GM19035 (cell line): ENCODE results near the gene TMEM253.
A peak's percentile ranks its signal among the peaks of the same experiment; 100 is the strongest.

ENCODE experiments used
- ATAC-seq: cut with Tn5 transposase; IDR thresholded peaks from one replicate; pipeline ENCODE4 v1.9.1; 2021; ENCODE audit not compliant: unreplicated experiment

Gene TMEM253

DNA sequence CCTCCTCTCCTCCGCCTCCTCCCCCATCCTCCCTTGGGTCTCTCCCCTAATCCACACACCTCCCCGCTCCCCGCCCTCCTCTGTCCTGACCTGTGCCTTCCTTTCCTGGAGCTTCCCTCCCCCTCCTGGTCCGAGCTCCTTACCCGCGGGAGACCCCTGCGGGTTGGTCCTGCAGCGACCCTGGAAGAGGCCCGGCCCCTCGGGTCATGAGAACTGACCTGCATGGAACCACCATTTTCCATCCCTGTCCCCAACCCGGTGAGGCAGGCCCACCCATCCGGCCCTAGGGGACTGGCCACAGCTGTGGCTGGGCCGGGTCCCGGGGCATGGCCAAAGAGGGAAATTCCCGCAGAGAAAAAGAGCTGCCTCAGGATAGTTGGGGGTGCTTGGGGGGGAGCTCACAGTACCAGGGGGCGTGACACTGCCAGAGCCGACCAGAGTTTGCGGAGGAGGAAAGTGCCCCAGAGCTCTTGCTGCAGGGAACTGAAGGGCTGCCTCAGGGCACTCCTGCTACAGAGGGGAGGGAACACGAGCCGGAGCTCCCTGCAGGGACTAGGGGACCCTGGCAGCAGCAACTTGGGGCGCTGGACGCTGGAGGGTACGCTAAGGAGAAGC is 30.1 kb upstream of the TMEM253 start:
- ATAC-seq, result peak; percentile 23

DNA sequence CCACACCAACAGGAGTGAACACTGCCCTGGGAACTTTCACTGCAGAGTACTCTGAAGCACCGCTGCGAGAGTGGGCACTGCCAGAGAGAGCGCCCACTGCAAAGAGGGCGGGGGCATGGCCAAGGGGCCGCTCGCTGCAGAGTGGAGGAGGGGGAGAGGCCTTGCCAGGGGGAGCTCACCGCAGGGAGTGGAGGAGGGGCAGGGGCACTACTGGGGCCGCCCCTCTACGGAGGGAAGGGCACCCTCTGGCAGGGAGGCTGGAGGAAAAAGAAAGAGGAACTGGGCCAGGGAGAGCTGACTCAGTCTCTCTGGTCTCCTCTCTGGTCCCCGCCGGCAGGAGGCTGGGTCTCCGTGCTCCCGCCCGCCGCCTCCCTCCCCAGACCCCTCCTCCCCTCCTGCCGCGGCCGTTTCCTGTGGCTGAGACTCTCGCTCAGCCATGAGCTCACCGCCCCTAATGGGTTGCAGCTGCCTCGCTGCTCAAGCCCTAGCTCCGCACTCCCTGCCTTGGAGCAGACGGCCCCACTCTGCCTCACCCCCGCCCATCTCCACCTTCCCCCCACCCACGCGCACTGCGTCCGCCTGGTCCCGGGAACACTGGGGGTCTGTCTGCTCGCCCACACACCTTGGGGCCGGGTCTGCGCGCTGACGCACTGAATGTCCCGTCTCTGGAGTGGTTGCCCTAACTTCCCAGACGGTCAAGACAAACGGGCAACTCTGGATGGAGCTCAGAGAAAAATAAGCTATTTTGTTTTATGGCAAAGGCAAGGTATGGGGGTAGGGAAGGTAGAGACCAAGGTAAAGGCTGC is 29.4 kb upstream of the TMEM253 start:
- ATAC-seq, result peak; percentile 58

DNA sequence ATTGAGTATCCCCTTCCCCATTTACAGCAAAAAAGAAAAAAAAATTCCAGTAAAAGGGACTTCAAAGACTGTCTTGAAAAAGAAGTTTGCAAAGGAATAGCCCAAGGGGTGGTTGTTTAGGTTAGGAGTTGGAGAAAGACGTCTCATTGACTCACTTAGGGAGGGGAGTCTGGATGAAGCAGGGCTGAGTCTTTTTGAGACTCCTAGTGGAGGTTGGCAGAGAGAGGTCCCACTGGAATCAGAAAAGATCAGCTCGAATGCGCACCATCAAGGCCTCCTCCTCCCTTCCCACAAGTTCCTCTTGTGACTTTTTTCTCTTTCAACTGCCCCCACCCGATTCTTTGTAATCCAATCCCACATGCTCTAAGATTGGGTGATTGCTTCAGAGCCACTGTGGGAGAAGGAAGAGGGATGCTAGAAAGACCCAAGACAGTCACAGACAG is 28.8 kb upstream of the TMEM253 start:
- no peak for ATAC-seq

DNA sequence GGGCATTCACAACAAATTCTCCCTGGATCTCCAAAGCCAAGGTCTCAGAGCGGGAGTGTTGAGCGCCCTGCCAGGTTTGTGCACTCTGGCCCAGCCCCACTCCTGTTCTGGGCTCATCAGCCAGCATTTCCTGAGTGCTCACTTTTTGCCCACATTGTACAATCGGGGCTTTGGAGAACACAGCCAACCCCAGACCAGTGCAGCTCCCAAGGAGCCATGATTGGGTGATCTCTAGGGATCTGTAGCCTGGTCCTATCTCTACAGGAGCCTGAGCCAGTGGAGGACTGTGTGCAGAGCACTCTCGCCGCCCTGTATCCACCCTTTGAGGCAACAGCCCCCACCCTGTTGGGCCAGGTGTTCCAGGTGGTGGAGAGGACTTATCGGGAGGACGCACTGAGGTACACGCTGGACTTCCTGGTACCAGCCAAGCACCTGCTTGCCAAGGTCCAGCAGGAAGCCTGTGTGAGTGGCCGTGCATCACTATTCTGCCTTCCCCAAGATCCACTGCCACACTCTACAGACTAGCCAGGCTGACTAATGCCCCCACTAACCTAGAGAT is 28.0 kb upstream of the TMEM253 start:
- ATAC-seq, result no peak

DNA sequence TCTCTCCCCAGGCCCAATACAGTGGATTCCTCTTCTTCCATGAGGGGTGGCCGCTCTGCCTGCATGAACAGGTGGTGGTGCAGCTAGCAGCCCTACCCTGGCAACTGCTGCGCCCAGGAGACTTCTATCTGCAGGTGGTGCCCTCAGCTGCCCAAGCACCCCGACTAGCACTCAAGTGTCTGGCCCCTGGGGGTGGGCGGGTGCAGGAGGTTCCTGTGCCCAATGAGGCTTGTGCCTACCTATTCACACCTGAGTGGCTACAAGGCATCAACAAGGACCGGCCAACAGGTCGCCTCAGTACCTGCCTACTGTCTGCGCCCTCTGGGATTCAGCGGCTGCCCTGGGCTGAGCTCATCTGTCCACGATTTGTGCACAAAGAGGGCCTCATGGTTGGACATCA is 26.9 kb upstream of the TMEM253 start:
- no peak for ATAC-seq

DNA sequence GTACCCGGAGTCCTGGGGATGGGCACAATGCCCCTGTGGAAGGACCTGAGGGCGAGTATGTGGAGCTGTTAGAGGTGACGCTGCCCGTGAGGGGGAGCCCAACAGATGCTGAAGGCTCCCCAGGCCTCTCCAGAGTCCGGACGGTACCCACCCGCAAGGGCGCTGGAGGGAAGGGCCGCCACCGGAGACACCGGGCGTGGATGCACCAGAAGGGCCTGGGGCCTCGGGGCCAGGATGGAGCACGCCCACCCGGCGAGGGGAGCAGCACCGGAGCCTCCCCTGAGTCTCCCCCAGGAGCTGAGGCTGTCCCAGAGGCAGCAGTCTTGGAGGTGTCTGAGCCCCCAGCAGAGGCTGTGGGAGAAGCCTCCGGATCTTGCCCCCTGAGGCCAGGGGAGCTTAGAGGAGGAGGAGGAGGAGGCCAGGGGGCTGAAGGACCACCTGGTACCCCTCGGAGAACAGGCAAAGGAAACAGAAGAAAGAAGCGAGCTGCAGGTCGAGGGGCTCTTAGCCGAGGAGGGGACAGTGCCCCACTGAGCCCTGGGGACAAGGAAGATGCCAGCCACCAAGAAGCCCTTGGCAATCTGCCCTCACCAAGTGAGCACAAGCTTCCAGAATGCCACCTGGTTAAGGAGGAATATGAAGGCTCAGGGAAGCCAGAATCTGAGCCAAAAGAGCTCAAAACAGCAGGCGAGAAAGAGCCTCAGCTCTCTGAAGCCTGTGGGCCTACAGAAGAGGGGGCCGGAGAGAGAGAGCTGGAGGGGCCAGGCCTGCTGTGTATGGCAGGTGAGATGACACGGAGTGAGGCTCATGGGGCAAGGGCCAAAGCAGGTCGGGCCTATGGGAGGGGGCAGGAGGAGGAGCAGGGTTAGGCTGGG is 26.2 kb upstream of the TMEM253 start:
- ATAC-seq, result no peak

DNA sequence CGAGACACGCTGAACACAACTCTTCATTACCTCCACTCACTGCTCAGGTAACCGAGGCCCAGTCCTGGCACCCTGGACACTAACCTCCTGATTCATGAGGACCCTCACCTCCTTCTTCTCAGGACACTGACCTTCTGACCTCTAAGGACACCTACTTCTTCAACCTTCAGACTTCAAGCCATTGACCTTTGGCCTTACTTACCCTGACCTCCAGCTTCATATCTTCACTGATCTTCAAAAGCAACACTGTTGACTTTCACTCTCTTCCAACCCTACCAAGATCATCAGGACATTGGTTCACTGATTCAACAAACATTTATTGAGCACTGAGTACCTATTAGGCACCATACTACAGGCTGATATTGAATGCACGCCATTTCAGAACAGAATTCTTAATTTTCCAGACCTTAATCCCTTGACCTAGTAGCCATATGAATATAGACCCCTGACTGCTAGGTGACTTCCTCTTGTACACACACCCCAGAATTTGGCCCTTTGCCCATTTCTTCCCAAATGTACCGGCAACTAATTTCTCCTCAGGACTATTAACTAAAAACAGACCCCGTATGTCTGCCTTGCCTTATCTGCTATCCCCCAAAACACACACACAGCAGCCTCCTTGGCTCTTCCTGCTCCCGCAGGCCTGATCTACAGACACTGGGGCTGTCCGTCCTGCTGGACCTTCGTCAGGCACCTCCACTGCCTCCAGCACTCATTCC is 25.0 kb upstream of the TMEM253 start:
- no peak for ATAC-seq

DNA sequence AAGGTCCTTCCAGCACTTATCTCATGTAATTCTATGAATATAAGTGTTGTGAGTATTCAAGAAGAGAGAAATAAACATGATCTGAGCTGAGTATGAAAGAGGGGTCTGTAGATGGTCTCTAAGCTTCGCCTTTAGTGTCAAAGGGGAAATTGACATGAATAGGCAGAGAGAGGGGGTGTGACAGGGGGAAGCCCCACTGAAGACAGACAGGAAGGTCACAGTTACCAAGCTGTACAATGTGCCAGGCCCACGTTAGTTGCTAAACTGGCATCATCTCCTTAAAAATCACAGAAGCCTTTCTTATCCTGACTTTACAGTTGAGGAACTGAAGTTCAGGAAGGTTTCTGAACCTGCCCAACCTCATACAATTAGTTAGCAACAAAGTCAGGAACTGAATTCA is 23.2 kb upstream of the TMEM253 start:
- no peak for ATAC-seq

DNA sequence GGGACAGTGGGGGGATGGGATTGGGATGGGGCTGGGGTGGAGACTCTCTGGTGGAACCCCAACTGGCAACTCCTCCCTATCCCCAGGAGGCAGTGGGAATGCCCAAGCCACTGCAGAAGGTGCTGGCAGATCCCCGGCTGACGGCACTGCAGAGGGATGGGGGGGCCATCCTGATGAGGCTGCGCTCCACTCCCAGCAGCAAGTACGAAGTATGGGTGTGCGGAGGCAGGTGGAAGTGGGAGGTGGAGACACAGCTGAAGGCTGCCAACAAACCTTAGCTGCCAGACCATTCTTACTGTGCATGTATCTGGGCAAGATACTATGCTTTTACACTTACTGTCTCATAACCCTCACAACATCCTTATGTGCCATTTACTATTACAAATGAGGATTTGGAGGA is 22.6 kb upstream of the TMEM253 start:
- no peak for ATAC-seq

DNA sequence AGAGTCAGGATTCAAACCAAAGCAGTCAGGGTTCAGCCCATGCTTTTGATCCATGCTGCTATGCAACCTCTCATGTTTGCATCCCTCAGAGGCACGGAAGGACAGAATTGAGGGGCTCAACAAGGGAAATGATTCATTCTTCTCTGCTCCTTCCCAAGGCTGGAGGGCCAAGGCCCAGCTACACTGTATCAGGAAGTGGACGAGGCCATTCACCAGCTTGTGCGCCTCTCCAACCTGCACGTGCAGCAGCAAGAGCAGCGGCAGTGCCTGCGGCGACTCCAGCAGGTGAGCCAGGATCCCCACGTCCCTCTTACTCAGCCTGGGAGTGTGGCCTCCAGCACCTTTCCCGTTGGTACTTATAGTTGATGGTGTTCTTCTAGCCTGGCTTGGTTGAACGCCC is 22.1 kb upstream of the TMEM253 start:
- ATAC-seq, result no peak

DNA sequence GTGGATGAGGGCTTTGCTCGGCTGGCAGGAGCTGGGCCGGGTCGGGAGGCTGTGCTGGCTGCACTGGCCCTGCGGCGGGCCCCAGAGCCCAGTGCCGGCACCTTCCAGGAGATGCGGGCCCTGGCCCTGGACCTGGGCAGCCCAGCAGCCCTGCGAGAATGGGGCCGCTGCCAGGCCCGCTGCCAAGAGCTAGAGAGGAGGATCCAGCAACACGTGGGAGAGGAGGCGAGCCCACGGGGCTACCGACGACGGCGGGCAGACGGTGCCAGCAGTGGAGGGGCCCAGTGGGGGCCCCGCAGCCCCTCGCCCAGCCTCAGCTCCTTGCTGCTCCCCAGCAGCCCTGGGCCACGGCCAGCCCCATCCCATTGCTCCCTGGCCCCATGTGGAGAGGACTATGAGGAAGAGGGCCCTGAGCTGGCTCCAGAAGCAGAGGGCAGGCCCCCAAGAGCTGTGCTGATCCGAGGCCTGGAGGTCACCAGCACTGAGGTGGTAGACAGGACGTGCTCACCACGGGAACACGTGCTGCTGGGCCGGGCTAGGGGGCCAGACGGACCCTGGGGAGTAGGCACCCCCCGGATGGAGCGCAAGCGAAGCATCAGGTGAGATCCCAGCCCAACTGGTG is 19.2 kb upstream of the TMEM253 start:
- ATAC-seq, result no peak

DNA sequence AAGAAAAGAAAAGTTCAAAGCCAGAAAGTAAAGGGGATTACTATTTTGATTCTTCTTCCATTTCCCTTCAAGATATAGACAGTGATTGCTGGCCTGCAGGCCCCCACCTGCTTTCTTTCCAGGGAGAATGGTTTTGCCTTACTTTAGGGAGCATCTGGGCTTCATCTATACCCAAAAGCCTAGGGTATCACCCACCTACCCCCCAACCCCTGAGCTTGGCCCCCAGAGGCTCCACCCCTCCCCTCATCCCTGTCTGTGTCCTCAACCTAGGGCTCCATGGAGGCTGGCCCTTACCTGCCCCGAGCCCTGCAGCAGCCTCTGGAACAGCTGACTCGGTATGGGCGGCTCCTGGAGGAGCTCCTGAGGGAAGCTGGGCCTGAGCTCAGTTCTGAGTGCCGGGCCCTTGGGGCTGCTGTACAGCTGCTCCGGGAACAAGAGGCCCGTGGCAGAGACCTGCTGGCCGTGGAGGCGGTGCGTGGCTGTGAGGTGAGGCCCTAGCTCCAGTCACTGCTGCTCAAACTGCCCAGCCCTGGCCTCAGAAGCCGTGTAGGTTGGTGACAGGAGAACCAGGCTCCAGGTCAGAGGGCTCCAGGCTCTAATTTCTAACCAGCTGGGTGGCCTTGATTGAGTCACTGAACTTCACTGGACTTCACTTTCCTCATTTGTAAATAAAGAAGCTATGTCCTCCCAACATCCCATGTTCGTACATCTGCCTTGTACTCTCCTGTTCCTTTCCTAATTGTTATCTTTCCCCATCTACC is 17.1 kb upstream of the TMEM253 start:
- ATAC-seq, result no peak

DNA sequence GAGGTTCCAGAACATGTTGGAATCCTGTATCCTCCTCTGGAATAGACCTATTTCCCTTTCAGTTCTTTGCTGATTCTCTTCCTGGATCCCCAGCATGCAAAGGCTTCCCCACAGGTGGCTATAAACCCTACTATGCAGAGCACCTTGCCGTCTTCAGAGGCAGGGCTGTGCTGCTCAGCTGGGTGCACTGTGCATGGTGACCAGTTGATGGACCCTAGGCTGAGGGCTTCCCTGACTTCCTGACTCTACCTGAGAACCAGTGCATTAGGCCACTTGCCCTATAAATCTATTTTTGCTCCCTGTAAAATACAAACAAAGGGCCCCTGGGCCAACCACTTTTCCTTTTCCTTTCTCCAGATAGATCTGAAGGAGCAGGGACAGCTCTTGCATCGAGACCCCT is 16.5 kb upstream of the TMEM253 start:
- ATAC-seq, result no peak

DNA sequence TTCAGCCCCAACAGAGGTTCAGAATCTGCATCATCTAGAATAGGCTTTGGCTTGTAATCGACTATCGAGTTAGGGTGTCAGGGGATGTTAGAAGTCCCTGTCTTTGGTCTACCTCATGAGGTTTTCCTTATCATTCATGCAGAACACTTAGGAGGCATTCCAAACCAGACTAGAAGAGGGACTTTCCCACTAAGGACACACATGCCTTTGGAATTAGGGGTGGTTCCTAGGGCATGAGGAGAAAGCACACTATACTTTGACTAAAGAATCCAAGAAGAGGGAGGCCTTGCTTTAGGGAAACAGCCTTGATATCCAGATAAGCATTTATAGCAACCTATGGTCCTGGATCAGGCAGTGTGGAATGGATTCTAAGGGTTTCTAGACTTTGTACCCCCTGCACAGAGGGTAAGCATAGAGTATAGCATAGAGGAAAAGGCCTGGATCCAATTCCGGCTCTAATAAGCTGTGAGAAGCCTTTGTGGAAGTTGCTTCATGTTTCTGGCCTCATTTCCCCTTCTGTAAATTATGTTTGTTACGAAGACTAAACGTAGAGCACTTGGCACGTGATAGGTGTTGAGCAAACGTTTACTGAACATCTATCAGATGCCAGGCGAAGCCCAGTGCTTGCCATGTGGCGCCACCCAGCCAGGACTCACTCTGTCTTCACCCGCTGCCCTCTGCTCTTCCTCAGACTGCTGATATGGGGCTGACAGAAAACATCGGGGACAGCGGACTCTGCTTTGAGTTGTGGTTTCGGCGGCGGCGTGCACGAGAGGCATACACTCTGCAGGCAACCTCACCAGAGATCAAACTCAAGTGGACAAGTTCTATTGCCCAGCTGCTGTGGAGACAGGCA is 15.6 kb upstream of the TMEM253 start:
- no peak for ATAC-seq

DNA sequence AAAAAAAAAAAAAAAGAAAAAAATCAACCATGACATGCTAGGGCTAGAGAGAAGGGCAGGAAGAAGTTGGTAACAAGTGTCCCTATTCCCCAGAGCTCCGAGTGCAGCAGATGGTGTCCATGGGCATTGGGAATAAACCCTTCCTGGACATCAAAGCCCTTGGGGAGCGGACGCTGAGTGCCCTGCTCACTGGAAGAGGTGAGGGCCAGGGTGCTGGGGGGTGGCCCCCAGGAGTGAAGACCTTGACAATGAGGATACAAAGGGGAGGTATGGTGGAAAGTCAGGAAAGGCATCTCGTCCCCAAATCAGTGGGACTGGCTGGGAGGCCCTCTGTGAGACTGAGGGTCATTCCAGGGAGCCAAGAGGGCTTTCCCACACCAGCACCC is 14.0 kb upstream of the TMEM253 start:
- ATAC-seq, result no peak

DNA sequence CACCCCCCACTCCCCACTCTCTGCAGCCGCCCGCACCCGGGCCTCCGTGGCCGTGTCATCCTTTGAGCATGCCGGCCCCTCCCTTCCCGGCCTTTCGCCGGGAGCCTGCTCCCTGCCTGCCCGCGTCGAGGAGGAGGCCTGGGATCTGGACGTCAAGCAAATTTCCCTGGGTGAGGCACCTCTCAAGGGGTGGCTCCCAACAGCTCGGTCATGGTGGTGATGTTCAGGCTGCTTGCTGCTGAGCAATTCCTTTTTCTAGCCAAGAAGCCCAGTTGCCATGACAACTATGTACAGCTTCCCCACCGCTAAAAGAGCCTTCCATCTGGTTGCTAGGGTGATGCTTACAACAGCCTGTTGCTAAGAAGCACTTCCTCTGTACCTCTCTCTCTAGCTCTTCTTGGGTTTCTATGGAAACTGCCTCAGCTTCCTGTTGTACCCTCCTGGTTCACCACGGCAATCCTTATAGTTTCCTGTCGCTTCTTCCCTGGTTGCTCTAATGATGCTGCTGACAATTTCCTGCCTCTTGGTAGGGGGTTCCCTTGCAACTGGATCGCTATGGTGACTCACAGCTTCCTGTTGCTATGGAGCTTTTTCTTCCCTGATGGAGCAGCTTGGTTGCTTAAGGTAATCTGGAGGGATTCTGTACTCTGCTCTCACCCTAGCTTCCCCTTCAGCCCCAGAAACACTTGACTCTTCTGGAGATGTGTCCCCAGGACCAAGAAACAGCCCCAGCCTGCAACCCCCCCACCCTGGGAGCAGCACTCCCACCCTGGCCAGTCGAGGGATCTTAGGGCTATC is 13.4 kb upstream of the TMEM253 start:
- no peak for ATAC-seq

DNA sequence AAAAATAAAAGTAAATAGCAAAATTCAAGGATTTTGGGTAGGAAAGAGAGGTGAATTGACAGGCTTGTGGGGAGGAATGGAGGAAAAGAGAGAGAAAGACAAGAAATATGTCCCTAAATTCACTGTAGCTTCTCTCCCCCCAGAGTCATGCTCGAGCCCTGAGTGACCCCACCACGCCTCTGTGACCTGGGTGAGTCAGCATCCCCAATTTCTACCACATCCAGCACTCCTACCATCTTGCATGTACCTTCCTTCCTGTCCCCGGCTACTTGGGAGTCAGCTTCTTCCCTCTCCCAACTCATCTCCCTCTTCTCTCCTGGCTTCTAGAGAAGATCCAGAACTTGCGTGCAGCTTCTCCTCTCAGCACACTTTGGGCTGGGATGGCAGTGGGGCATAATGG is 12.2 kb upstream of the TMEM253 start:
- no peak for ATAC-seq

DNA sequence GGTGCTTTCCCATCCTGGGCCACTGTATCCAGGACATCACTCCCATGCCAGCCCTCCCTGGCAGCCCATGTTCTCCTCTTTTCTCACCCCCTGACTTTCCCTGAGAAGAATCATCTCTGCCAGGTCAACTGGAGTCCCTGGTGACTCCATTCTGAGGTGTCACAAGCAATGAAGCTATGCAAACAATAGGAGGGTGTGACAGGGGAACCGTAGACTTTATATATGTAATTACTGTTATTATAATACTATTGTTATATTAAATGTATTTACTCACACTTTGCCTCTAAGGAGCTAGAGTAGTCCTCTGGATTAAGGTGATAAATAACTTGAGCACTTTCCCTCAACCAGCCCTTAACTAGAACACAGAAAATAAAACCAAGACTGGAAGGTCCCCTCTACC is 11.6 kb upstream of the TMEM253 start:
- ATAC-seq, result no peak
